ENCODE measurements around the gene MAST4.
A peak's percentile ranks its signal among the peaks of the same experiment; 100 is the strongest.

The MAST4 gene

DNA sequence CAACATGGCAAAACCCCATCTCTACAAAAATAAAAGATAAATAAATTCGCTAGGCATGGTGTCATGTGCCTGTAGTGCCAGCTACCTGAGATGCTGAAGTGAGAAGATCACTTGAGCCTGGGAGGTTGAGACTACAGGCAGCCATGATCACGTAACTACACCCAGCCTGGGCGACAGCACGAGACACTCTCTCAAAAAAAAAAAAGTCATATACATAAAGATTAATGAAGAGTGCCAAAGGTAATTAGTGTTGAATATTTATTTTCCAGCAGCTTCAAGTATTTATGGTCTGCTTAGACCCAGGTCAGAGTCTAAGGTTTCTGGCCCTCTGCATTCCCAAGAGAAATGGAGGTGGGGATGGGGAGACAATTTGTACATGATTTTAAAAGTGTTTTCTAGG, 432.7 kb downstream of the MAST4 start (continued):
- TF ChIP-seq, protein P1, sequence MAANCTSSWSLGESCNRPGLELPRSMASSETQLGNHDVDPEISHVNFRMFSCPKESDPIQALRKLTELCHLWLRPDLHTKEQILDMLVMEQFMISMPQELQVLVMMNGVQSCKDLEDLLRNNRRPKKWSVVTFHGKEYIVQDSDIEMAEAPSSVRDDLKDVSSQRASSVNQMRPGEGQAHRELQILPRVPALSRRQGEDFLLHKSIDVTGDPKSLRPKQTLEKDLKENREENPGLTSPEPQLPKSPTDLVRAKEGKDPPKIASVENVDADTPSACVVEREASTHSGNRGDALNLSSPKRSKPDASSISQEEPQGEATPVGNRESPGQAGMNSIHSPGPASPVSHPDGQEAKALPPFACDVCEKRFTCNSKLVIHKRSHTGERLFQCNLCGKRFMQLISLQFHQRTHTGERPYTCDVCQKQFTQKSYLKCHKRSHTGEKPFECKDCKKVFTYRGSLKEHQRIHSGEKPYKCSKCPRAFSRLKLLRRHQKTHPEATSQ (tag by site-specific recombination; IDR thresholded peaks at IDR 0.05), result no peak
- TF ChIP-seq ZBTB48 (tag by site-specific recombination; IDR thresholded peaks at IDR 0.05), result no peak

DNA sequence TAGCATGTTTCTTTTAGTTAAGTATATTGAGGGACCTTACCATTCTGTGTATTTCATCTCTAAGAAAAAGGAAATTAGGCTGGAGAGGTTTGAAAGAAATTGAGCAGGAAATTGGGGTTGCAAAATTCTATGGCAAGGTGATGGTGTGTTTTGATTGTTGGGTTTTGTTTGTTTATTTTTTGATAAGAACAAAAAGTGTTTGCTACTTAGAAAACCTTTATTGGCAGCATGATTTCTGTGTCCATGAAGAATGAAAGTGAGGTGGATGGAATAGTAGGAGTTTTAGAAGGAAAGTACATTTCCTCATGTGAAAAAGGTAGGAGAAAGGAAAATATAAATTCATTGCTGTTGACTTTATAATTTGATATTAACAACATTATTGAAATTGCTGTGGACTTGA, 433.3 kb downstream of the MAST4 start:
- ChIA-PET CTCF (no interaction called here), POLR2A (no interaction called here)
- no peaks in the 10 kb centered on the region for H3K36me3 ChIP-seq (ENCODE audit: control insufficient read depth in 2 of 2, insufficient read depth in 1 of 2, low read length in 2 of 2)
- H3K9me3 ChIP-seq (ENCODE audit: control insufficient read depth, insufficient read depth, low read depth, low read length), result no peaks in the 10 kb centered on the region
- H3K27ac ChIP-seq (ENCODE audit: extremely low read depth, low read depth, low read length), result no peak overlapping the region
- peaks cover 51% of the 10 kb centered on the region for H3K4me1 ChIP-seq (ENCODE audit: control insufficient read depth, insufficient read depth, low read length)
- no peak overlapping the region for H3K4me3 ChIP-seq (ENCODE audit: low read depth, low read length)
- TF ChIP-seq, protein P2, sequence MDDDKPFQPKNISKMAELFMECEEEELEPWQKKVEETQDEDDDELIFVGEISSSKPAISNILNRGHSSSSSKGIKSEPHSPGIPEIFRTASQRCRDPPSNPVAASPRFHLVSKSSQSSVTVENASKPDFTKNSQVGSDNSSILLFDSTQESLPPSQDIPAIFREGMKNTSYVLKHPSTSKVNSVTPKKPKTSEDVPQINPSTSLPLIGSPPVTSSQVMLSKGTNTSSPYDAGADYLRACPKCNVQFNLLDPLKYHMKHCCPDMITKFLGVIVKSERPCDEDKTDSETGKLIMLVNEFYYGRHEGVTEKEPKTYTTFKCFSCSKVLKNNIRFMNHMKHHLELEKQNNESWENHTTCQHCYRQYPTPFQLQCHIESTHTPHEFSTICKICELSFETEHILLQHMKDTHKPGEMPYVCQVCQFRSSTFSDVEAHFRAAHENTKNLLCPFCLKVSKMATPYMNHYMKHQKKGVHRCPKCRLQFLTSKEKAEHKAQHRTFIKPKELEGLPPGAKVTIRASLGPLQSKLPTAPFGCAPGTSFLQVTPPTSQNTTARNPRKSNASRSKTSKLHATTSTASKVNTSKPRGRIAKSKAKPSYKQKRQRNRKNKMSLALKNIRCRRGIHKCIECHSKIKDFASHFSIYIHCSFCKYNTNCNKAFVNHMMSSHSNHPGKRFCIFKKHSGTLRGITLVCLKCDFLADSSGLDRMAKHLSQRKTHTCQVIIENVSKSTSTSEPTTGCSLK (tag by site-specific recombination; IDR thresholded peaks at IDR 0.05), result no peak
- TF ChIP-seq PRDM1 (tag by site-specific recombination; IDR thresholded peaks at IDR 0.05) (peak; percentile 78), ZNF510 (tag by site-specific recombination; IDR thresholded peaks at IDR 0.05; ENCODE audit: insufficient replicate concordance) (no peak), ZNF292 (tag by site-specific recombination; IDR thresholded peaks at IDR 0.05; ENCODE audit: borderline replicate concordance, low read depth) (no peak), ZNF596 (tag by site-specific recombination; IDR thresholded peaks at IDR 0.05) (no peak), ZNF169 (tag by site-specific recombination; IDR thresholded peaks at IDR 0.05) (no peak), SALL2 (tag by site-specific recombination; IDR thresholded peaks at IDR 0.05; ENCODE audit: borderline replicate concordance) (no peak), ZNF501 (tag by site-specific recombination; IDR thresholded peaks at IDR 0.05) (no peak), SP7 (tag by site-specific recombination; IDR thresholded peaks at IDR 0.05) (no peak), ZNF248 (tag by site-specific recombination; IDR thresholded peaks at IDR 0.05) (no peak), ZNF561 (tag by site-specific recombination; IDR thresholded peaks at IDR 0.05; ENCODE audit: borderline replicate concordance) (no peak), KLF16 (tag by site-specific recombination; IDR thresholded peaks at IDR 0.05) (no peak), ZFP37 (tag by site-specific recombination; IDR thresholded peaks at IDR 0.05) (no peak), ZNF629 (tag by site-specific recombination; IDR thresholded peaks at IDR 0.05) (no peak), TCF7L2 (IDR thresholded peaks at IDR 0.05; ENCODE audit: borderline replicate concordance, low read depth, low read length) (peak; percentile 36; the same call in 1 of the 2 replicates), ZNF202 (tag by site-specific recombination; IDR thresholded peaks at IDR 0.05; ENCODE audit: borderline replicate concordance) (no peak), ZNF558 (tag by site-specific recombination; IDR thresholded peaks at IDR 0.05) (no peak), ZNF2 (tag by site-specific recombination; IDR thresholded peaks at IDR 0.05) (no peak)
- TF ChIP-seq, protein P1 (tag by site-specific recombination; IDR thresholded peaks at IDR 0.05), result no peak
- TF ChIP-seq, protein P3, sequence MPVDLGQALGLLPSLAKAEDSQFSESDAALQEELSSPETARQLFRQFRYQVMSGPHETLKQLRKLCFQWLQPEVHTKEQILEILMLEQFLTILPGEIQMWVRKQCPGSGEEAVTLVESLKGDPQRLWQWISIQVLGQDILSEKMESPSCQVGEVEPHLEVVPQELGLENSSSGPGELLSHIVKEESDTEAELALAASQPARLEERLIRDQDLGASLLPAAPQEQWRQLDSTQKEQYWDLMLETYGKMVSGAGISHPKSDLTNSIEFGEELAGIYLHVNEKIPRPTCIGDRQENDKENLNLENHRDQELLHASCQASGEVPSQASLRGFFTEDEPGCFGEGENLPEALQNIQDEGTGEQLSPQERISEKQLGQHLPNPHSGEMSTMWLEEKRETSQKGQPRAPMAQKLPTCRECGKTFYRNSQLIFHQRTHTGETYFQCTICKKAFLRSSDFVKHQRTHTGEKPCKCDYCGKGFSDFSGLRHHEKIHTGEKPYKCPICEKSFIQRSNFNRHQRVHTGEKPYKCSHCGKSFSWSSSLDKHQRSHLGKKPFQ (tag by site-specific recombination; IDR thresholded peaks at IDR 0.05), result no peak
- TF ChIP-seq, protein P4, sequence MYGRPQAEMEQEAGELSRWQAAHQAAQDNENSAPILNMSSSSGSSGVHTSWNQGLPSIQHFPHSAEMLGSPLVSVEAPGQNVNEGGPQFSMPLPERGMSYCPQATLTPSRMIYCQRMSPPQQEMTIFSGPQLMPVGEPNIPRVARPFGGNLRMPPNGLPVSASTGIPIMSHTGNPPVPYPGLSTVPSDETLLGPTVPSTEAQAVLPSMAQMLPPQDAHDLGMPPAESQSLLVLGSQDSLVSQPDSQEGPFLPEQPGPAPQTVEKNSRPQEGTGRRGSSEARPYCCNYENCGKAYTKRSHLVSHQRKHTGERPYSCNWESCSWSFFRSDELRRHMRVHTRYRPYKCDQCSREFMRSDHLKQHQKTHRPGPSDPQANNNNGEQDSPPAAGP (tag by site-specific recombination; IDR thresholded peaks at IDR 0.05), result no peak
- TF ChIP-seq, protein P5, sequence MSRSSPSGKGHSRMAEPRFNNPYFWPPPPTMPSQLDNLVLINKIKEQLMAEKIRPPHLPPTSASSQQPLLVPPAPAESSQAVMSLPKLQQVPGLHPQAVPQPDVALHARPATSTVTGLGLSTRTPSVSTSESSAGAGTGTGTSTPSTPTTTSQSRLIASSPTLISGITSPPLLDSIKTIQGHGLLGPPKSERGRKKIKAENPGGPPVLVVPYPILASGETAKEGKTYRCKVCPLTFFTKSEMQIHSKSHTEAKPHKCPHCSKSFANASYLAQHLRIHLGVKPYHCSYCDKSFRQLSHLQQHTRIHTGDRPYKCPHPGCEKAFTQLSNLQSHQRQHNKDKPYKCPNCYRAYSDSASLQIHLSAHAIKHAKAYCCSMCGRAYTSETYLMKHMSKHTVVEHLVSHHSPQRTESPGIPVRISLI (tag by site-specific recombination; IDR thresholded peaks at IDR 0.05), result no peak
